GM12878 (cell line): Measurements from ENCODE around the gene NFIX. TPM values are rescaled to one million over a fixed set of nuclear protein-coding genes. Genes with fewer than 3 reads are reported as not detected.
A peak's percentile ranks its signal among the peaks of the same experiment; 100 is the strongest.

ENCODE experiments used
- BRCA1 ChIP-seq: IDR thresholded peaks from 2 replicates; pipeline ENCODE4 v1.6.1; 2011; ENCODE audit warnings: low read depth, low read length, improper control_type of control experiment
- CBX5 ChIP-seq: sonication (generic); IDR thresholded peaks from 2 replicates; pipeline ENCODE4 v1.6.1; 2016; ENCODE audit warnings: low read depth, moderate library complexity, mild to moderate bottlenecking, inconsistent platforms
- CHD4 ChIP-seq: fragments of 200-600 bp; sonication (generic); IDR thresholded peaks from 2 replicates; pipeline ENCODE4 v1.6.1; 2016; ENCODE audit warnings: mild to moderate bottlenecking
- FOXM1 ChIP-seq: IDR thresholded peaks from 2 replicates; pipeline ENCODE4 v1.6.1; 2012; ENCODE audit warnings: low read depth, mild to moderate bottlenecking, inconsistent platforms, low read length, moderate library complexity
- KLF5 ChIP-seq: fragments of 450-650 bp; IDR thresholded peaks from 2 replicates; pipeline ENCODE4 v1.6.1; 2014; ENCODE audit warnings: mild to moderate bottlenecking; ENCODE audit not compliant: partially characterized antibody
- NR2F1 ChIP-seq: fragments of 450-650 bp; conservative IDR thresholded peaks from 2 replicates; pipeline ENCODE4 v1.6.1; 2017; ENCODE audit warnings: mild to moderate bottlenecking
- RUNX3 ChIP-seq: IDR thresholded peaks from 2 replicates; pipeline ENCODE4 v1.6.1; 2012; ENCODE audit warnings: low read length, inconsistent platforms
- SPI1 ChIP-seq: IDR thresholded peaks from 2 replicates; pipeline ENCODE4 v1.6.1; 2011; ENCODE audit warnings: low read depth, mild to moderate bottlenecking, low read length, moderate library complexity, borderline replicate concordance; ENCODE audit not compliant: insufficient read depth
- STAT3 ChIP-seq: IDR thresholded peaks from 2 replicates; pipeline ENCODE4 v1.6.1; 2011; ENCODE audit warnings: low read depth, low read length, improper control_type of control experiment
- SUZ12 ChIP-seq: fragments of 200-600 bp; sonication (generic); IDR thresholded peaks from one replicate; pipeline ENCODE4 v1.6.1; 2018; ENCODE audit warnings: antibody characterized with exemption, mild to moderate bottlenecking; ENCODE audit not compliant: unreplicated experiment
- TARDBP ChIP-seq: IDR thresholded peaks from 2 replicates; pipeline ENCODE4 v1.6.1; 2016; ENCODE audit warnings: borderline replicate concordance
- TCF7 ChIP-seq: IDR thresholded peaks from 2 replicates; pipeline ENCODE4 v1.6.1; 2014; ENCODE audit warnings: antibody characterized with exemption, borderline replicate concordance
- polyA plus RNA-seq, 11 experiments: library from polyadenylated mRNA; depleted of rRNA in 4 of 11; unstranded in 6 of 11; stranded (reverse) in 5 of 11; fragments of >200 nt; fragmentation: Nextera tagmentation in 4 of 11; fragmentation: Illumina TruSeq in 1 of 11; extraction: Ambion mirVana in 4 of 11; extraction: Trizol in 1 of 11; gene quantifications; 1 replicate in 1 of 11; 2 replicates in 10 of 11; pipeline versions ENCODE4 v1.2.1 to v1.2.3, GENCODE V29; 2011 to 2016; ENCODE audit warnings: inconsistent platforms in 2 of 11, missing spikeins in 2 of 11, low read depth in 1 of 11
- total RNA-seq, 4 experiments: library from RNA; depleted of rRNA in 3 of 4; stranded (reverse); fragments of >200 nt in 3 of 4; fragmentation: Illumina TruSeq in 1 of 4; extraction: Trizol in 1 of 4; gene quantifications; 2 replicates each; pipeline versions ENCODE4 v1.2.1 to v1.2.3, GENCODE V29; 2013 to 2021
- TF ChIP-seq, protein P1 (sequence below), 3 experiments: IDR thresholded peaks in 2 of 3; conservative IDR thresholded peaks in 1 of 3; 2 replicates each; pipeline ENCODE4 v1.5.1; 2011; ENCODE audit warnings: low read depth in 3 of 3, low read length in 3 of 3, mild to moderate bottlenecking in 3 of 3, control low read depth in 2 of 3, moderate library complexity in 2 of 3, inconsistent platforms in 1 of 3, mixed read lengths in 1 of 3; ENCODE audit not compliant: control insufficient read depth in 2 of 3, insufficient read depth in 1 of 3; ENCODE audit errors: extremely low read depth in 1 of 3
- TF ChIP-seq, protein P2 (sequence below): fragments of 450-650 bp; IDR thresholded peaks from 2 replicates; pipeline ENCODE4 v1.6.1; 2017; ENCODE audit warnings: borderline replicate concordance
- TF ChIP-seq, protein P3 (sequence below): fragments of 450-650 bp; IDR thresholded peaks from 2 replicates; pipeline ENCODE4 v1.6.1; 2014; ENCODE audit warnings: mild to moderate bottlenecking
- TF ChIP-seq, protein P4 (sequence below): IDR thresholded peaks from 2 replicates; pipeline ENCODE4 v1.6.1; 2012; ENCODE audit warnings: low read length, inconsistent platforms
- TF ChIP-seq, protein P5 (sequence below): fragments of 450-650 bp; IDR thresholded peaks from 2 replicates; pipeline ENCODE4 v1.6.1; 2017; ENCODE audit warnings: antibody characterized with exemption, mild to moderate bottlenecking, moderate library complexity
- TF ChIP-seq, protein P6 (sequence below): fragments of 450-650 bp; IDR thresholded peaks from 2 replicates; pipeline ENCODE4 v1.6.1; 2017; ENCODE audit warnings: mild to moderate bottlenecking

NFIX gene
- total and polyA plus RNA-seq, 10 of the 15 experiments (the other 5 are each of a cell fraction or from before 2014, with no cell fraction given), result 0.02 to 2.2 (median 0.28) TPM

DNA sequence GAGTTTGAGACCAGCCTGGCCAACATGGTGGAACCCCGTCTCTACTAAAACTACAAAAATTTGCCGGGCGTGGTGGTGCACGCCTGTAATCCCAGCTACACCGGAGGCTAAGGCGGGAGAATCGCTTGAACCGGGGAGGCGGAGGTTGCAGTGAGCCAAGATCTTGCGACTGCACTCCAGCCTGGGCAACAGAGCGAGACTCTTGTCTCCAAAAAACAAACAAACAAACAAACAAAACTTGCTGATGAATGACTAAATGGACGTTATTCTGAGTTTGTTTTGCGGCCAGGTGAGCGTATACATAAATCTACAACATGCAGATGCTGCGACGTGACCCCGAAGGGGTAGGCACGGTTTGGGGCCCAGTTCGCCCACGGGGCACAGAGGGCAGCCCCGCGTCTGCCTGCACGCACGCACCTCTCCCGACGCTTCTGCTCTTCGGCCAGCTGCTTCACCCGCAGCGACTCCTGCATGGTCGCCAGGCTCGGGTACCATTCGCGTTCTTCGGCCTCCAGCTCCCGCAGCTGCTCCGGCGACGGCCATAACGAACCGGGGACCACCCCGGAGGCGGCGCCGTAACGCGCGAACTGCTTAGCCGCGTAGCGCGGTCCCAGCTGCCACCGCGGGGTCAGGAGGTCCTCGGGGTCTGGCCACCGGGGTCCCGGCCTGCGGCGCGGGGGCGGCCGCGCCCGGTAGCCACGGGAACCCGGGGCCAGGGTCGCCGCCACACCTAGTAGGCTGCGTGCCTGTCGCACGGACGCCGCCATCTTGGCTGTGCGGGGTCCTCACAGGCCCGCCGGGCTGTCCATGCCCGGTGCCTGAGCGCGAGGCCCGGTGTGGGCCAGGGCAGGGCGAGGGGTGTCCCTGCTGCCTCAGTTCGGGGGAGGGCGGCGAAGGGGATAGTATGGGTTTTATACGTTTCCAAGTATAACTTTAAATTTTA is 38.6 kb upstream of the NFIX start, which contains the start of gene GADD45GIP1 (continued):
- TF ChIP-seq, protein P1, sequence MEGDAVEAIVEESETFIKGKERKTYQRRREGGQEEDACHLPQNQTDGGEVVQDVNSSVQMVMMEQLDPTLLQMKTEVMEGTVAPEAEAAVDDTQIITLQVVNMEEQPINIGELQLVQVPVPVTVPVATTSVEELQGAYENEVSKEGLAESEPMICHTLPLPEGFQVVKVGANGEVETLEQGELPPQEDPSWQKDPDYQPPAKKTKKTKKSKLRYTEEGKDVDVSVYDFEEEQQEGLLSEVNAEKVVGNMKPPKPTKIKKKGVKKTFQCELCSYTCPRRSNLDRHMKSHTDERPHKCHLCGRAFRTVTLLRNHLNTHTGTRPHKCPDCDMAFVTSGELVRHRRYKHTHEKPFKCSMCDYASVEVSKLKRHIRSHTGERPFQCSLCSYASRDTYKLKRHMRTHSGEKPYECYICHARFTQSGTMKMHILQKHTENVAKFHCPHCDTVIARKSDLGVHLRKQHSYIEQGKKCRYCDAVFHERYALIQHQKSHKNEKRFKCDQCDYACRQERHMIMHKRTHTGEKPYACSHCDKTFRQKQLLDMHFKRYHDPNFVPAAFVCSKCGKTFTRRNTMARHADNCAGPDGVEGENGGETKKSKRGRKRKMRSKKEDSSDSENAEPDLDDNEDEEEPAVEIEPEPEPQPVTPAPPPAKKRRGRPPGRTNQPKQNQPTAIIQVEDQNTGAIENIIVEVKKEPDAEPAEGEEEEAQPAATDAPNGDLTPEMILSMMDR (IDR thresholded peaks at IDR 0.05 in 2 of 3, conservative IDR thresholded peaks at IDR 0.05 in 1 of 3; ENCODE audit: control insufficient read depth in 2 of 3, extremely low read depth in 1 of 3, insufficient read depth in 1 of 3, low read depth in 3 of 3, low read length in 3 of 3), result no peak
- TF ChIP-seq, protein P2, sequence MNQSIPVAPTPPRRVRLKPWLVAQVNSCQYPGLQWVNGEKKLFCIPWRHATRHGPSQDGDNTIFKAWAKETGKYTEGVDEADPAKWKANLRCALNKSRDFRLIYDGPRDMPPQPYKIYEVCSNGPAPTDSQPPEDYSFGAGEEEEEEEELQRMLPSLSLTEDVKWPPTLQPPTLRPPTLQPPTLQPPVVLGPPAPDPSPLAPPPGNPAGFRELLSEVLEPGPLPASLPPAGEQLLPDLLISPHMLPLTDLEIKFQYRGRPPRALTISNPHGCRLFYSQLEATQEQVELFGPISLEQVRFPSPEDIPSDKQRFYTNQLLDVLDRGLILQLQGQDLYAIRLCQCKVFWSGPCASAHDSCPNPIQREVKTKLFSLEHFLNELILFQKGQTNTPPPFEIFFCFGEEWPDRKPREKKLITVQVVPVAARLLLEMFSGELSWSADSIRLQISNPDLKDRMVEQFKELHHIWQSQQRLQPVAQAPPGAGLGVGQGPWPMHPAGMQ, result peak; percentile 90
- TF ChIP-seq RUNX3 (peak; percentile 27; the same call in 1 of the 2 replicates), SPI1 (no peak), FOXM1 (no peak), TARDBP (no peak), STAT3 (no peak), TCF7 (no peak), BRCA1 (no peak), KLF5 (no peak), CHD4 (no peak), CBX5 (no peak), SUZ12 (no peak), NR2F1 (peak; percentile 86)
- TF ChIP-seq, protein P3, sequence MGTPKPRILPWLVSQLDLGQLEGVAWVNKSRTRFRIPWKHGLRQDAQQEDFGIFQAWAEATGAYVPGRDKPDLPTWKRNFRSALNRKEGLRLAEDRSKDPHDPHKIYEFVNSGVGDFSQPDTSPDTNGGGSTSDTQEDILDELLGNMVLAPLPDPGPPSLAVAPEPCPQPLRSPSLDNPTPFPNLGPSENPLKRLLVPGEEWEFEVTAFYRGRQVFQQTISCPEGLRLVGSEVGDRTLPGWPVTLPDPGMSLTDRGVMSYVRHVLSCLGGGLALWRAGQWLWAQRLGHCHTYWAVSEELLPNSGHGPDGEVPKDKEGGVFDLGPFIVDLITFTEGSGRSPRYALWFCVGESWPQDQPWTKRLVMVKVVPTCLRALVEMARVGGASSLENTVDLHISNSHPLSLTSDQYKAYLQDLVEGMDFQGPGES, result no peak
- TF ChIP-seq, protein P4, sequence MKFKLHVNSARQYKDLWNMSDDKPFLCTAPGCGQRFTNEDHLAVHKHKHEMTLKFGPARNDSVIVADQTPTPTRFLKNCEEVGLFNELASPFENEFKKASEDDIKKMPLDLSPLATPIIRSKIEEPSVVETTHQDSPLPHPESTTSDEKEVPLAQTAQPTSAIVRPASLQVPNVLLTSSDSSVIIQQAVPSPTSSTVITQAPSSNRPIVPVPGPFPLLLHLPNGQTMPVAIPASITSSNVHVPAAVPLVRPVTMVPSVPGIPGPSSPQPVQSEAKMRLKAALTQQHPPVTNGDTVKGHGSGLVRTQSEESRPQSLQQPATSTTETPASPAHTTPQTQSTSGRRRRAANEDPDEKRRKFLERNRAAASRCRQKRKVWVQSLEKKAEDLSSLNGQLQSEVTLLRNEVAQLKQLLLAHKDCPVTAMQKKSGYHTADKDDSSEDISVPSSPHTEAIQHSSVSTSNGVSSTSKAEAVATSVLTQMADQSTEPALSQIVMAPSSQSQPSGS, result no peak
- TF ChIP-seq, protein P5, sequence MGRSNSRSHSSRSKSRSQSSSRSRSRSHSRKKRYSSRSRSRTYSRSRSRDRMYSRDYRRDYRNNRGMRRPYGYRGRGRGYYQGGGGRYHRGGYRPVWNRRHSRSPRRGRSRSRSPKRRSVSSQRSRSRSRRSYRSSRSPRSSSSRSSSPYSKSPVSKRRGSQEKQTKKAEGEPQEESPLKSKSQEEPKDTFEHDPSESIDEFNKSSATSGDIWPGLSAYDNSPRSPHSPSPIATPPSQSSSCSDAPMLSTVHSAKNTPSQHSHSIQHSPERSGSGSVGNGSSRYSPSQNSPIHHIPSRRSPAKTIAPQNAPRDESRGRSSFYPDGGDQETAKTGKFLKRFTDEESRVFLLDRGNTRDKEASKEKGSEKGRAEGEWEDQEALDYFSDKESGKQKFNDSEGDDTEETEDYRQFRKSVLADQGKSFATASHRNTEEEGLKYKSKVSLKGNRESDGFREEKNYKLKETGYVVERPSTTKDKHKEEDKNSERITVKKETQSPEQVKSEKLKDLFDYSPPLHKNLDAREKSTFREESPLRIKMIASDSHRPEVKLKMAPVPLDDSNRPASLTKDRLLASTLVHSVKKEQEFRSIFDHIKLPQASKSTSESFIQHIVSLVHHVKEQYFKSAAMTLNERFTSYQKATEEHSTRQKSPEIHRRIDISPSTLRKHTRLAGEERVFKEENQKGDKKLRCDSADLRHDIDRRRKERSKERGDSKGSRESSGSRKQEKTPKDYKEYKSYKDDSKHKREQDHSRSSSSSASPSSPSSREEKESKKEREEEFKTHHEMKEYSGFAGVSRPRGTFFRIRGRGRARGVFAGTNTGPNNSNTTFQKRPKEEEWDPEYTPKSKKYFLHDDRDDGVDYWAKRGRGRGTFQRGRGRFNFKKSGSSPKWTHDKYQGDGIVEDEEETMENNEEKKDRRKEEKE, result no peak
- TF ChIP-seq, protein P6, sequence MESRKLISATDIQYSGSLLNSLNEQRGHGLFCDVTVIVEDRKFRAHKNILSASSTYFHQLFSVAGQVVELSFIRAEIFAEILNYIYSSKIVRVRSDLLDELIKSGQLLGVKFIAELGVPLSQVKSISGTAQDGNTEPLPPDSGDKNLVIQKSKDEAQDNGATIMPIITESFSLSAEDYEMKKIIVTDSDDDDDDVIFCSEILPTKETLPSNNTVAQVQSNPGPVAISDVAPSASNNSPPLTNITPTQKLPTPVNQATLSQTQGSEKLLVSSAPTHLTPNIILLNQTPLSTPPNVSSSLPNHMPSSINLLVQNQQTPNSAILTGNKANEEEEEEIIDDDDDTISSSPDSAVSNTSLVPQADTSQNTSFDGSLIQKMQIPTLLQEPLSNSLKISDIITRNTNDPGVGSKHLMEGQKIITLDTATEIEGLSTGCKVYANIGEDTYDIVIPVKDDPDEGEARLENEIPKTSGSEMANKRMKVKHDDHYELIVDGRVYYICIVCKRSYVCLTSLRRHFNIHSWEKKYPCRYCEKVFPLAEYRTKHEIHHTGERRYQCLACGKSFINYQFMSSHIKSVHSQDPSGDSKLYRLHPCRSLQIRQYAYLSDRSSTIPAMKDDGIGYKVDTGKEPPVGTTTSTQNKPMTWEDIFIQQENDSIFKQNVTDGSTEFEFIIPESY, result no peak
